Measurements from ENCODE around the gene OR5A2.

GRCh38 chr11:59401262-59401552 lies 25.0 kb downstream of the OR5A2 start:
- TF ChIP-seq CTCF (IDR thresholded peaks at IDR 0.05; ENCODE audit: low read depth, low read length, poor library complexity, severe bottlenecking), result no peak
- TF ChIP-seq EZH2phosphoT487 (IDR thresholded peaks at IDR 0.05; ENCODE audit: borderline replicate concordance, low read length), result no peak

Data from DOHH2 (cell line).